GM18870 (cell line): ENCODE measurements around the gene HYOU1.
"Not testable (repeated sequence)": the region's sequence is repeated elsewhere in the genome, so short reads cannot be mapped to it uniquely, and the experiment has no call there.

Source experiments
- ATAC-seq: cut with Tn5 transposase; IDR thresholded peaks from one replicate; pipeline ENCODE4 v1.9.1; 2021; ENCODE audit warnings: moderate library complexity; ENCODE audit not compliant: unreplicated experiment

HYOU1 gene

GRCh38 chr11:119044708-119045107, 12.3 kb downstream of the HYOU1 start:
- ATAC-seq = no peak

- no peak for ATAC-seq
Observed at GRCh38 chr11:119042927-119043326, 14.1 kb downstream of the HYOU1 start.

- ATAC-seq = no peak
Observed at GRCh38 chr11:119041821-119042514, 15.0 kb downstream of the HYOU1 start.

GRCh38 chr11:119039471-119039870, 17.5 kb downstream of the HYOU1 start:
- ATAC-seq = not testable (repeated sequence)

- no peak for ATAC-seq
Observed at GRCh38 chr11:119038884-119039283, 18.1 kb downstream of the HYOU1 start.

GRCh38 chr11:119034813-119035212, 22.2 kb downstream of the HYOU1 start:
- ATAC-seq = no peak

- ATAC-seq = not testable (repeated sequence)
Observed at GRCh38 chr11:119033421-119033820, 23.6 kb downstream of the HYOU1 start.

GRCh38 chr11:119031912-119032280, 25.1 kb downstream of the HYOU1 start:
- ATAC-seq = no peak

GRCh38 chr11:119030329-119031047, 26.5 kb downstream of the HYOU1 start, which contains the start of gene SLC37A4:
Gene SLC37A4 (minus strand): TSS chr11:119030877.
- peak; percentile 85 for ATAC-seq

GRCh38 chr11:119030029-119030328, 27.0 kb downstream of the HYOU1 start:
- no peak for ATAC-seq

- ATAC-seq = no peak
Observed at GRCh38 chr11:119029340-119030028, 27.5 kb downstream of the HYOU1 start.

GRCh38 chr11:119029069-119029339, 28.0 kb downstream of the HYOU1 start:
- no peak for ATAC-seq

- ATAC-seq = no peak
Observed at GRCh38 chr11:119028346-119029068, 28.5 kb downstream of the HYOU1 start.

- ATAC-seq = no peak
Observed at GRCh38 chr11:119027561-119028345, 29.3 kb downstream of the HYOU1 start.

GRCh38 chr11:119026970-119027369, 30.0 kb downstream of the HYOU1 start:
- no peak for ATAC-seq

- ATAC-seq = no peak
Observed at GRCh38 chr11:119025978-119026766, 30.8 kb downstream of the HYOU1 start.

- ATAC-seq = no peak
Observed at GRCh38 chr11:119025541-119025940, 31.5 kb downstream of the HYOU1 start.

- no peak for ATAC-seq
Observed at GRCh38 chr11:119025099-119025473, 31.9 kb downstream of the HYOU1 start.

GRCh38 chr11:119024430-119025098, 32.4 kb downstream of the HYOU1 start:
- no peak for ATAC-seq

GRCh38 chr11:119023741-119024140, 33.3 kb downstream of the HYOU1 start:
- ATAC-seq = no peak
